Neural cell (in vitro differentiated cells): ENCODE results near the gene STKLD1.

Source experiments
- EP300 ChIP-seq: fragments of 450-650 bp; conservative IDR thresholded peaks from 2 replicates; pipeline ENCODE4 v1.6.1; 2014; ENCODE audit warnings: antibody characterized with exemption, mild to moderate bottlenecking, moderate library complexity; ENCODE audit not compliant: poor library complexity, severe bottlenecking
- POLR2AphosphoS5 ChIP-seq: IDR thresholded peaks from 2 replicates; pipeline ENCODE4 v1.6.1; 2012
- RAD21 ChIP-seq: fragments of 450-650 bp; conservative IDR thresholded peaks from 2 replicates; pipeline ENCODE4 v1.6.1; 2014; ENCODE audit warnings: antibody characterized with exemption, mild to moderate bottlenecking, moderate library complexity
- SMC3 ChIP-seq: fragments of 450-650 bp; conservative IDR thresholded peaks from 2 replicates; pipeline ENCODE4 v1.6.1; 2014; ENCODE audit warnings: antibody characterized with exemption, mild to moderate bottlenecking, moderate library complexity; ENCODE audit not compliant: poor library complexity
- TF ChIP-seq, protein P1 (sequence below): fragments of 450-650 bp; IDR thresholded peaks from 2 replicates; pipeline ENCODE4 v1.5.1; 2014; ENCODE audit warnings: antibody characterized with exemption, mild to moderate bottlenecking, moderate library complexity; ENCODE audit not compliant: poor library complexity, severe bottlenecking

DNA sequence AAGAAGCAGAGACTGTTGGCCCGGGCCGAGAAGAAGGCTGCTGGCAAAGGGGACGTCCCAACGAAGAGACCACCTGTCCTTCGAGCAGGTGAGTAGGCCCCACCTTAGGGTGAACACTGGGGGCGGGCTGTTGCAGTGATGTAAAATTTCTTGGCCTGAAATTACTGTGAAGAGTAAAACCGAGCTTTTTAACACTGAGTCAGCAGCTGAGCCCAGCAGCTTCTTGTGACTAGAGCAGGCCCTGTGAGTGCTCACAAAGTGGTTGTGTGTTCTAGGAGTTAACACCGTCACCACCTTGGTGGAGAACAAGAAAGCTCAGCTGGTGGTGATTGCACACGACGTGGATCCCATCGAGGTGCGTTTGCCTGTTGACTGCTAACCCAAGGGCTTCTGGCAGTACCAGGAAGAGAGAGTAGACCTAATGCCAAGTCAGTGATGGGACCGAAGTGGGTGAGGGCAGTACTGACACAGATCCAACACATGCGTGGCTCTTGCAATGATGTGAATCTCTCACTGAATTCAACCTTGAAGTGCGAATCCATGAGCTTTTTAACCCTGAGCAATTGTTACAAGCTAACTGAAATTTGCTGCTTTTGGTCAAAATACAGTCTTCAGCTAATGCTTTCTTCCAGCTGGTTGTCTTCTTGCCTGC is 26.1 kb upstream of the STKLD1 start:
- TF ChIP-seq, protein P1, sequence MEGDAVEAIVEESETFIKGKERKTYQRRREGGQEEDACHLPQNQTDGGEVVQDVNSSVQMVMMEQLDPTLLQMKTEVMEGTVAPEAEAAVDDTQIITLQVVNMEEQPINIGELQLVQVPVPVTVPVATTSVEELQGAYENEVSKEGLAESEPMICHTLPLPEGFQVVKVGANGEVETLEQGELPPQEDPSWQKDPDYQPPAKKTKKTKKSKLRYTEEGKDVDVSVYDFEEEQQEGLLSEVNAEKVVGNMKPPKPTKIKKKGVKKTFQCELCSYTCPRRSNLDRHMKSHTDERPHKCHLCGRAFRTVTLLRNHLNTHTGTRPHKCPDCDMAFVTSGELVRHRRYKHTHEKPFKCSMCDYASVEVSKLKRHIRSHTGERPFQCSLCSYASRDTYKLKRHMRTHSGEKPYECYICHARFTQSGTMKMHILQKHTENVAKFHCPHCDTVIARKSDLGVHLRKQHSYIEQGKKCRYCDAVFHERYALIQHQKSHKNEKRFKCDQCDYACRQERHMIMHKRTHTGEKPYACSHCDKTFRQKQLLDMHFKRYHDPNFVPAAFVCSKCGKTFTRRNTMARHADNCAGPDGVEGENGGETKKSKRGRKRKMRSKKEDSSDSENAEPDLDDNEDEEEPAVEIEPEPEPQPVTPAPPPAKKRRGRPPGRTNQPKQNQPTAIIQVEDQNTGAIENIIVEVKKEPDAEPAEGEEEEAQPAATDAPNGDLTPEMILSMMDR = no peak
- TF ChIP-seq RAD21 (no peak), SMC3 (no peak), EP300 (no peak), POLR2AphosphoS5 (no peak)
